NOMO-1 treated with DMSO at 0.1 percent for 48 hours (cell line): Measurements from ENCODE around the gene ITGB7.
A peak's percentile ranks its signal among the peaks of the same experiment; 100 is the strongest.
"Not testable (repeated sequence)": the region's sequence is repeated elsewhere in the genome, so short reads cannot be mapped to it uniquely, and the experiment has no call there.

ENCODE experiments used
- DNase-seq: peaks from one replicate; lab custom pipeline; 2025; ENCODE audit not compliant: unreplicated experiment; lab: John Stamatoyannopoulos, UW

ITGB7 gene

GRCh38 chr12:53179687-53180219 is 27.3 kb downstream of the ITGB7 start:
- DNase-seq: peak; percentile 7

DNA sequence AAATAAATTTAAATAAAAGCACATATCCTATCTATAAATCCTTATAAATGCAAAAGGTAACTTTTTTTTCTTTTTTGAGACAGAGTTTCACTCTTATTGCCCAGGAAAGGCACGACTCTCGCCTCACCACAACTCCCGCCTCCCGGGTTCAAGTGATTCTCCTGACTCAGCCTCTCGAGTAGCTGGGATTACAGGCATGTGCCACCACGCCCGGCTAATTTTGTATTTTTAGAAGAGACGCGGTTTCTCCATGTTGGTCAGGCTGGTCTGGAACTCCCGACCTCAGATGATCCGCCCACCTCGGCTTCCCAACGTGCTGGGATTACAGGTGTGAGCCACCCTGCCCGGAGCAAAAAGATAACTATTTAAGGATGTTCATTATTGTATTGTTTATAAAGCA is 28.2 kb downstream of the ITGB7 start:
- DNase-seq: not testable (repeated sequence)

DNA sequence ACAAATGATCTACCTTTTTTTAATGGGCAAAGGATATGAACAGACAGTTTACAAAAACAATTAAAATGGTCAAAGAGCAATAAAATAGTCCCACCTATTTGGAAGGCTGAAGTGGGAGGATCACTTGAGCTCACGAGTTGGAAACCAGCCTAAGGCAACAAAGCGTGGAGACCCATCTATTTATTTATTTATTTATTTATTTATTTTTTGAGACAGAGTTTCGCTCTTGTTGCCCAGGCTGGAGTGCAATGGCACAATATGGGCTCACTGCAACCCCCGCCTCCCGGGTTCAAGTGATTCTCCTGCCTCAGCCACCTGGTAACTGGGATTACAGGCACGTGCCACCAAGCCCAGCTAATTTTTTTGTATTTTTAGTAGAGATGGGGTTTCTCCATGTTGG is 29.6 kb downstream of the ITGB7 start:
- DNase-seq: not testable (repeated sequence)

DNA sequence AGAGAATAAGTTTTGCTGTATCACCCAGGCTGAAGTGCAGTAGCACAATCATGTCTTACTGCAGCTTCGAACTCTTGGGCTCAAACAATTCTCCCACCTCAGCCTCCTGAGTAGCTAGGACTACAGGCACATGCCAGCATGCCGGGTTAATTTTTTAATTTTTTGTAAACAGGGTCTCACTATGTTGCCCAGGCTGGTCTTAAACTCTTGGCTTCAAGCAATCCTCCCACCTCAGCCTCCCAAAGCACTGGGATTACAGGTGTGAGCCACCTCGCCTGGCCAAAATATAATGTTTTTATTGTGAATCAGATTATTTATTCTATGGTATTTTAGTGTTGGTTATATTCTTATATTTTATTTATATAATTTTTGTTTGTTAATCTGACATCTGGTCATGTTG is 30.3 kb downstream of the ITGB7 start:
- DNase-seq: no peak

- peak; percentile 28 for DNase-seq
These were observed 32.1 kb downstream of the ITGB7 start for GRCh38 chr12:53174881-53175491.

DNA sequence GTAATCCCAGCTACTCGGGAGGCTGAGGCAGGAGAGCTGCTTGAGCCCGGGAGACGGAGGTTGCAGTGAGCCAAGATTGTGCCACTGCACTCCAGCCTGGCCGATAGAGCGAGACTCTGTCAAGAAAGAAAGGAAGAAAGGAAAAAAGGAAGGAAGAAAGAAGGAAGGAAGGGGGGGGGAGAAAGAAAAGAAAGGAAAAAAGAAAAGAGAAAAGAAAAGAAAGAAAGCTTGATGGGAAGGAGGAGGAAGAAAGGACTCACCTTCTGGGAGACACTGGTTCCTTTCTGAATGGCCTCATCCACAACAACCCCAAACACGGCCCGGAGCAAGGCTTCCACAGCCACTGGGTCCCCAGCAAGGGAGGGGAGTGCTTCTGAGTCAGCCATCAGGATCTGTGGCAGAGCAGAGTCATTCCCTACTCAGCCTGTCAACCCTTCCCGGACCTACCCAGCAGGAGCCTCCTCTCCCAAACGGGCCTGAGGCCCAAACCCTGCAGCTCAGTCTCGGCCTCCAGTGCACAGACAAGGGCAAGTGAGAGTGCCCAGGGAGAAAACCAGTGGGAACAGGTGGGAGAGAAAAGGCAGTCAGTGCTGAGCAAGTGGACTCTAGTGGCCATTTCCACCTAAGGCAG is 33.9 kb downstream of the ITGB7 start:
- DNase-seq: no peak

GRCh38 chr12:53172352-53172751 is 34.7 kb downstream of the ITGB7 start:
- no peak for DNase-seq

GRCh38 chr12:53171725-53172329 is 35.2 kb downstream of the ITGB7 start:
- DNase-seq: no peak

DNA sequence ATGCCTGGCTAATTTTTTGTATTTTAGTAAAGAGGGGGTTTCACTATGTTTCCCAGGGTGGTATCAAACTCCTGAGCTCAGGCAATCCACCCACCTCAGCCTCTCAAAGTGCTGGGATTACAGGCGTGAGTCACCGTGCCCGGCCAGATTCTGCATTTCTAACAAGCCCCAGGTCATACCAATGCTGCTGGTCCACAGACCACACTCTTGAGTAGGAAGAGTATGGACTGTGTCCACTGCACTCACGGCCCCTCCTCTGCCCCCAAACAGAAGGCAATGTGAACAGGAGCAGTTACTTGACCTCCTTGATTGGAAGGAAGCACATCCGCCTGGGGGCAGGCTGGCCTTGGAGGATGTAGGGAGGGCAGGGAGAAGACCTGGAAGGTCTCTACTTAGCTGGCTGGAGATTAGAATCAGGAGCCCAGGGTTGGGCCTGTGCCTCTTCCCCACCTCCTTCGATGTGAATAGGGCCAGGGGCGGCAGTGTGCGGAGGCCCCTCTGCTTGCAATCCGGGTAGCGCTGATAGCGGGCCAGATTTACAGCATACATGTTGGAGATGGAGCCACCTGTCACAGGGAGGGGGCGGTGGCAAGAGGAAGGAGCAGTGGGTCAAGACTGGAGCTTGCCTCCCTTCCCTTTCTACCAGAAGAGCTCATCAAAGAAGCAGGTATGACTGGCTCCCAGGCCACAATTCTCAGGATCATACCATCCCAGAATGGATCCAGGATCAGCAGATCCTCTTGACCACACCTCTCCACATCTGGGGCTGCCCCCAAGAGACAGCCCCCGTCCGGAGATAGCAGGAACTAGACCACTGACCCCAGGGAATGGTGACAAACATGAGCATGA is 36.0 kb downstream of the ITGB7 start:
- DNase-seq: no peak

GRCh38 chr12:53170215-53170614 is 36.8 kb downstream of the ITGB7 start:
- no peak for DNase-seq

GRCh38 chr12:53169644-53170043 is 37.4 kb downstream of the ITGB7 start:
- no peak for DNase-seq

DNA sequence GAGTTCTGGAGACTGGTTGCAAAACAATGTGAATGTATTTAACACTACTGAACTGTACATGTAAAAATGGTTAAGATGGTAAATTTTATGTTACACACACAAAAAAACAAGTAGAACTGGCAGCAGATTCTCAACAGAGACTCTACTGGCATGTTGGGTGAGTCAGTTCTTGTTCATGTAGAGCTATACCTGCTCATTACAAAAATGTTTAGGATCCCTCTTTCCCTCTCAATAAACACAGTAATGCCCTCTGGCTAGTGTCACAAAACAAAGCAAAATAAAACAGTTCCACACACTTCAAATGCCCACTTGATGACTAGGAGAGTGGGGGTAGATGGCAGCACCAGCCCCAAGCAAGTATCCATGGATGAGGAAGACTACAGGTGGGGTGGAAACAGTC is 40.2 kb downstream of the ITGB7 start:
- DNase-seq: no peak

DNA sequence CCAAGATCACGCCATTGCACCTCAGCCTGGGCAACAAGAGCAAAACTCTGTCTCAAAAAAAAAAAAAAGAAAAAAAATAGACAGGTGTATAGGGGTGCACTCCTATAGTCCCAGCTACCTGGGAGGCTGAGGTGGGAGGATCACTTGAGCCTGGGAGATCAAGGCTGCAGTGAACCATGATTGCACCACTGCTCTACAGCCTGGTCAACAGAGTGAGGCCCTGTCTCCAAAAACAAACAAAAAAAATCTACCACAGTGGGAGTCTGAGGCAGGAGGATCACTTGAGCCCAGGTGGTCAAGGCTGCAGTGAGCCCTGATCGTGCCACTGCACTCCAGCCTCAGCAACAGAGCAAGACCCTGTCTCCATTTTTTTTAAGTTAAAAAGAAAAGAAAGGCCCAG is 44.0 kb downstream of the ITGB7 start:
- not testable (repeated sequence) for DNase-seq

- DNase-seq: no peak
These were observed 45.7 kb downstream of the ITGB7 start for GRCh38 chr12:53161119-53161911.

GRCh38 chr12:53160673-53161072 is 46.4 kb downstream of the ITGB7 start:
- DNase-seq: no peak

DNA sequence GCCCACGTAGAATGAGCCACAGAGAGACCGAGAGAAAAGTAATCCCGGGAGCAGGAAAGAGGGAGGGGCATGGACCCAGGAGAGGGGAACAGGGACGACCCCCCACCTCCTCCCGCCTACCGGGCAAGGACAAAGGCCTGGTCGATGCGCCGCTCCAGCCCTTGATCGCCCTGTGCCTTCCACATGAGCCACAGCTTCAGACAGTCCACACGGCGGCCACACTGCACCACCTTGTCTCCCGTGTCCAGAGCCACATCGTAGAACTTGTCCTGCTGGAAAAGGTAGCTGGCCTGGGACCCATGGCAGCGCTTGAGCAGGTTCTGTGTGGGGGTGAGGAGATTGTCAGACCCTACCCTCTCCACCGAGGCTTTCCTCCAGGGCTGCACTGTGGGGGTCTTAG is 47.1 kb downstream of the ITGB7 start:
- no peak for DNase-seq

DNA sequence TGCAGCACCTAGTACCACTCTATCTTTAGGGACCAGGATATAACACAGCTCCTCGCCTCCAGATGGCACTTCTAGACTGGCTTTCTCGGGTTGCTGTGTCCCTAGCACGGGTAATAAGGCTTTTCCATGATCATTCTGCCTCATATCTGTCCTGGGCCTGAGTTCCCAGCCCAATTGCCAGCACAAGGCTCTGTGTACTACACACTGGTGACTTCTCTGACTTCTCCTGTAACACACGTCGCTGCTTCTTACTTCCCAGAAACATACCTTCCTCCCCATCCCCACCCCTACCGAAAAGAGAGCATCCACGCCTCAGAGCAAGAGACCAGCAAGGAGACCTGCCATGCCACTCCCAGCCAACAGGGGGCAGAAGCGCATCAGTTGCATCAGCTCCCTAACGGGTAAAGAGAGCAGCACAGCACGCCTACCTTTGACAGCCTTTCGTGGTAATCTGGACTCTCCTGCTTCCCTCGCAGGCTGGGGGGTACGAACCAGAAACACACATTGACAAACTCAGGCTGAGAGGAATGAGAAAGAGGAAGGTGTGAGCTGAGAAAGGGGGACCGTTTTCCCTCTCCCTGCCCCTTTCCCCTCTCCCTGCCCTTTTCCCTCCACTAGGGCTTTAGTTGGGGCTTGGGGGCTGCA is 47.7 kb downstream of the ITGB7 start:
- DNase-seq: peak; percentile 53

GRCh38 chr12:53152390-53152789 is 54.7 kb downstream of the ITGB7 start:
- DNase-seq: no peak

DNA sequence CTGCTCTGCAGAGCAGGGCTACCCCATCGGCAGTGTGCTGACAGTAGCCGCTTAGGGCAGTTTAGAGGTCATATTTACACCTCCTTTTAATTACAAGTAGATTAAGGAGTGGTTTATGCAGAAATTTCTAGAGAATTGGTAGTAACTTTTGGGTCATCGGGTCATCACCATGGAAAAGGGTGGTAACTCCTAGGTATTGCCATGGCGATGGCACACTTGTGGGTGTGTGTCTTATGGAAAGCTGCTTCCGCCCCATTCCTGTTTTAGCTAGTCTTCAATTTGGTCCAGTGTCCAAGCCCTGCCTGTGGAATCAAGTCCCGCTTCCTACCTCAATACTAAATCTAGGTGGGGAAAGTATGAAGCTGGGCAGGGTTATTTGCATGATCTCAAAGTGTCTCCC is 56.0 kb downstream of the ITGB7 start:
- no peak for DNase-seq

GRCh38 chr12:53147653-53148052 is 59.4 kb downstream of the ITGB7 start:
- no peak for DNase-seq
